RWPE2 (cell line): ENCODE data around the gene SYNE1.

Experiments
- ATAC-seq: fragments of 200-7000 bp; cut with Tn5 transposase; 3 replicates; pipeline ENCODE4 v1.9.1; 2021; ENCODE audit warnings: low read depth
- DNase-seq: peaks from one replicate; pipeline ENCODE4 v3.0.0-alpha.2; 2020; ENCODE audit warnings: low spot score
- H3K27ac ChIP-seq: fragments of 450-650 bp; 2 replicates; pipeline ENCODE4 v1.5.1; 2017; ENCODE audit warnings: mild to moderate bottlenecking; ENCODE audit not compliant: poor library complexity, severe bottlenecking
- H3K27me3 ChIP-seq: fragments of 250-450 bp; sonication (Bioruptor Pico); 2 replicates; pipeline ENCODE4 v1.5.1; 2021; ENCODE audit warnings: mild to moderate bottlenecking, moderate library complexity; ENCODE audit not compliant: insufficient read depth, poor library complexity, severe bottlenecking
- H3K36me3 ChIP-seq: fragments of 250-450 bp; sonication (Bioruptor Pico); 2 replicates; pipeline ENCODE4 v1.5.1; 2020; ENCODE audit warnings: low read depth, mild to moderate bottlenecking, moderate library complexity
- H3K4me1 ChIP-seq: fragments of 250-450 bp; sonication (Bioruptor Pico); 2 replicates; pipeline ENCODE4 v1.5.1; 2021; ENCODE audit warnings: mild to moderate bottlenecking, moderate library complexity; ENCODE audit not compliant: insufficient read depth, poor library complexity, severe bottlenecking
- H3K4me3 ChIP-seq: fragments of 250-450 bp; sonication (Bioruptor Pico); 2 replicates; pipeline ENCODE4 v1.5.1; 2021; ENCODE audit warnings: mild to moderate bottlenecking, moderate library complexity; ENCODE audit not compliant: severe bottlenecking
- H3K9me3 ChIP-seq: fragments of 250-450 bp; sonication (Bioruptor Pico); 2 replicates; pipeline ENCODE4 v1.5.1; 2021; ENCODE audit warnings: mild to moderate bottlenecking, moderate library complexity; ENCODE audit not compliant: severe bottlenecking
- TF ChIP-seq, protein P1 (sequence below): fragments of 450-650 bp; IDR thresholded peaks from one replicate; pipeline ENCODE4 v1.5.1; 2017; ENCODE audit warnings: mild to moderate bottlenecking, moderate library complexity; ENCODE audit not compliant: poor library complexity, severe bottlenecking

The SYNE1 gene

DNA sequence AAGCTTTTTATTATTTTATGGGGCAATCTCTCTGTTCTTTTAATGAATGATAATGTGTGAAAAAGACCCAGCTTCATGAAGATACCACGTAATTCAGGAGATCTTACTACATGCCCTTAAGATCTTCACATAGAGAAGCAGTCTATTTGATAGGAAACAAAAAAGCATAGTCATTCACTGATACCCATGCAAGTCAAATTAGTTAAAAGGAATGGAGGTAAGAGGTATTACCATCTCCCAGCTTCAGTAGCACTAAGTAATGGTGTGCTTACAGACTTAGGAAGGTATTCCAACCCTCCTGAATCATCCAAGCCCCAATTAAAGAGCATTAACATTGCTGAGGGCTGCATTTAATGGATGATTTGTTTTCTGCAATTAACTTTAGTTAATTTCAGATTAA, 364.7 kb downstream of the SYNE1 start:
- ATAC-seq (no peak), DNase-seq (no peak)

DNA sequence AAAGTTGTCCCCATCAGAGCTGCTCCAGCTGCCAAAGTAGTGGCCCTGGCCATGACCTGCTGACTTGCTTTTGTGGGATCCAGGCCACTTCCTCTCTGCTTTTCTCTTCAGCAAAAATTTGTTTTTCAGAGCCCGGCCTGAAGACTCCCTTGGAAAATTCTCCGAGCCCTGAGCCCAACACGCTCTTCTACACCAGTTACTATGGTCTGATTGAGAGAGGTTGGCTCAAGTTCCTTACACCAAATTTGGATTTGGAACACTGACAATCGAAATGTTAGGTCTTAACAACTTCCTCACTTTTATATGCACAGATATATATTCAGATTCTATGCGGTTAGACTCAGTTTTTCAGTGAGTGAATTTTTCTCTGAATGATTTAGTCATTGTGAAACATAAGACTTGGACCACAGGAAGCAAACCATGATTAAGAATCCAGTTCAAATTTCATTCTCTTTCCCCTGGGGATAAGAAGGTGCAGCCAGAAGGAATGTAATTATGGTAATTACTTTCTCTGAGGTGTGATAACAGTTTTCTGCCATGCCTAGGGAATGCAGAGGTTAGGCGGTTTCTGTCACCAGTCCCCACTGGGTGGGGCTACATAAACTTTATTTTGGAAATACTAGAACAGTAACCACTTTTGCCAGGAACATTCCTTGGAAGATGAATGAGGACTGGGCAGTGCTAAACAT, 365.2 kb downstream of the SYNE1 start:
- Histone ChIP-seq H3K4me3 (no peak overlapping the region), H3K4me1 (peaks cover 16% of the 10 kb centered on the region), H3K27me3 (no peaks in the 10 kb centered on the region), H3K9me3 (no peaks in the 10 kb centered on the region), H3K27ac (peak overlapping the region; percentile 33), H3K36me3 (no peaks in the 10 kb centered on the region)
- ATAC-seq (peak; percentile 33; the same call in 1 of the 3 replicates), DNase-seq (no peak)
- TF ChIP-seq, protein P1, sequence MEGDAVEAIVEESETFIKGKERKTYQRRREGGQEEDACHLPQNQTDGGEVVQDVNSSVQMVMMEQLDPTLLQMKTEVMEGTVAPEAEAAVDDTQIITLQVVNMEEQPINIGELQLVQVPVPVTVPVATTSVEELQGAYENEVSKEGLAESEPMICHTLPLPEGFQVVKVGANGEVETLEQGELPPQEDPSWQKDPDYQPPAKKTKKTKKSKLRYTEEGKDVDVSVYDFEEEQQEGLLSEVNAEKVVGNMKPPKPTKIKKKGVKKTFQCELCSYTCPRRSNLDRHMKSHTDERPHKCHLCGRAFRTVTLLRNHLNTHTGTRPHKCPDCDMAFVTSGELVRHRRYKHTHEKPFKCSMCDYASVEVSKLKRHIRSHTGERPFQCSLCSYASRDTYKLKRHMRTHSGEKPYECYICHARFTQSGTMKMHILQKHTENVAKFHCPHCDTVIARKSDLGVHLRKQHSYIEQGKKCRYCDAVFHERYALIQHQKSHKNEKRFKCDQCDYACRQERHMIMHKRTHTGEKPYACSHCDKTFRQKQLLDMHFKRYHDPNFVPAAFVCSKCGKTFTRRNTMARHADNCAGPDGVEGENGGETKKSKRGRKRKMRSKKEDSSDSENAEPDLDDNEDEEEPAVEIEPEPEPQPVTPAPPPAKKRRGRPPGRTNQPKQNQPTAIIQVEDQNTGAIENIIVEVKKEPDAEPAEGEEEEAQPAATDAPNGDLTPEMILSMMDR: no peak

More for the DNA sequence above, 364.7 kb downstream of the SYNE1 start:
- Histone ChIP-seq H3K27ac (peak overlapping the region; percentile 33), H3K4me3 (no peak overlapping the region), H3K4me1 (peaks cover 16% of the 10 kb centered on the region), H3K36me3 (no peaks in the 10 kb centered on the region), H3K27me3 (no peaks in the 10 kb centered on the region), H3K9me3 (no peaks in the 10 kb centered on the region)
- TF ChIP-seq, protein P1: no peak

DNA sequence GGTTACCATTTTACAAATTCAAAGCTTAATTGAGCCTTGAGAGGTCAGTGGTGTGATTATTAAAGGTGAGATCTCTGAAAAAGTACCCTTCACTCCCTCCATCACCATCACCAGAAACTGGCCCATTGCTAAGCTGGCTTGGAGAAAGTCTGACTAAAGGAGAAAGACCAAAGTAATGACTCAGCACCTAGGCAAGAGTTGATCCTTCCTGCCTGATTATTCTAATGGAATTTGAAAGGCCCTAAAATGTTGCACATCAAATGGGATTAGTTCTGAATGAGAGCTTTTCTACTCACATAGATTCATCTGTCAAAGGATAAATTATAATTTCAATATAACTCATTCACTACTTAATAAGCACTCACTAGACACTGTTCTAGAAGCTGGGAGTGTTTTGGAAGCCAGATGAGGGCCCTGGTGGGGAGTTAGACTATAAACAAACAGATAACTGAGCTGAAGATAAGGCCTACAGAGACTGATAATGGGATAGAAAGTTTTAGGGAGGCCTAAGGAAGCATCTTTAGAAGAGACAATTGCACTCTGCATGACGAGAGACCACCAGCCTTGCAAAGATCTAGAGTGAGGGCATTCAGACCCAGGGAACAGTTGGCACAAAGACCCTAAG, 366.7 kb downstream of the SYNE1 start:
- H3K36me3 ChIP-seq: no peaks in the 10 kb centered on the region
- no peaks in the 10 kb centered on the region for H3K27me3 ChIP-seq
- H3K9me3 ChIP-seq: no peaks in the 10 kb centered on the region
- TF ChIP-seq, protein P1: no peak
- no peak overlapping the region for H3K27ac ChIP-seq
- DNase-seq: no peak
- peaks cover 16% of the 10 kb centered on the region for H3K4me1 ChIP-seq
- peak; percentile 42; the same call in 1 of the 3 replicates for ATAC-seq
- no peak overlapping the region for H3K4me3 ChIP-seq

DNA sequence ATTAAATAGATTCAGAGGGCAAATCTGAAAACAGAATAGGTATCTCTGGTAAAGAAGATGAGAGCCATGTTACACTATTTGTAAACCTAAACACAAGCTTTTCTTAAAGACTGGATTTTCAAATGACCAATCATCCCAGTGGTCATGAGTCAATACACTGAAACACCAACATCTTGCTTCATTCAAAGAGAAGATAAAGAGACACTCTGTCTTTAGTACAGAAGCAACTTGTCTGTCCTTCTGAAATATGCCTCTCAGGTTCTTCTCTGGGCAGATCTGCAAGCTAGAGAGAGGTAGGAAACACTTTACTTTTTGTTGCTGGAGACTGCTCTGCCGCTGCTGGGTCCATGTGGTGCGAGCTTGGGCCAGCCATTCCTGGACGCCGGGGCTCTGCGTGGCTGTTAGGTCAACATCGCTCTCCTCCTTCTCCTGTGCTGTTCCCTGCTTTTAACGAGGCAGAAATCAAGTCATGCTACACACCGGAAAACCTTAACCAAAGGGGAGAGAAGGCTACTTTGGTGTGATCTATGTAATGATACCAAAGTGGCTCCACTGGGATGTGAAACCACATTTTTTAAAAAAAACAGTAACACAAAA, 368.2 kb downstream of the SYNE1 start:
- Histone ChIP-seq H3K27me3 (no peaks in the 10 kb centered on the region), H3K9me3 (no peaks in the 10 kb centered on the region), H3K4me1 (peaks cover 16% of the 10 kb centered on the region), H3K27ac (no peak overlapping the region), H3K4me3 (no peak overlapping the region), H3K36me3 (no peaks in the 10 kb centered on the region)
- TF ChIP-seq, protein P1: no peak
- no peak for DNase-seq
- no peak for ATAC-seq
